ENCODE results near the gene TMEM253.
A peak's percentile ranks its signal among the peaks of the same experiment; 100 is the strongest.

The TMEM253 gene

GRCh38 chr14:21100931-21101330 is at the start of gene TMEM253:
TSS of gene TMEM253 (plus strand) at chr14:21101066. CDS start at chr14:21101344, 278 bp downstream.
- H3K27ac ChIP-seq, result peak within 1 kb of the TSS; percentile 99

GRCh38 chr14:21053184-21054122 is 47.4 kb upstream of the TMEM253 start:
- TF ChIP-seq CTCF (IDR thresholded peaks at IDR 0.05) (no peak), ZFX (IDR thresholded peaks at IDR 0.05; ENCODE audit: borderline replicate concordance) (no peak)
- H3K27ac ChIP-seq, result no peak overlapping the region

More at GRCh38 chr14:21100931-21101330, at the start of gene TMEM253:
- no peak for TF ChIP-seq CTCF (IDR thresholded peaks at IDR 0.05)
- no peak for TF ChIP-seq ZFX (IDR thresholded peaks at IDR 0.05; ENCODE audit: borderline replicate concordance)

GRCh38 chr14:21054123-21054767 is 46.6 kb upstream of the TMEM253 start:
- peak overlapping the region; percentile 8; the same call in 1 of the 2 replicates for H3K27ac ChIP-seq
- TF ChIP-seq ZFX (IDR thresholded peaks at IDR 0.05; ENCODE audit: borderline replicate concordance) (no peak), CTCF (IDR thresholded peaks at IDR 0.05) (no peak)

- H3K27ac ChIP-seq, result peak overlapping the region; percentile 8; the same call in 1 of the 2 replicates
- TF ChIP-seq ZFX (IDR thresholded peaks at IDR 0.05; ENCODE audit: borderline replicate concordance) (no peak), CTCF (IDR thresholded peaks at IDR 0.05) (no peak)
These were observed 46.1 kb upstream of the TMEM253 start for GRCh38 chr14:21054768-21055145.

- TF ChIP-seq CTCF (IDR thresholded peaks at IDR 0.05), result no peak
- no peak for TF ChIP-seq ZFX (IDR thresholded peaks at IDR 0.05; ENCODE audit: borderline replicate concordance)
- H3K27ac ChIP-seq, result no peak overlapping the region
These were observed 45.3 kb upstream of the TMEM253 start for GRCh38 chr14:21055432-21056117.

GRCh38 chr14:21056520-21057163 is 44.2 kb upstream of the TMEM253 start:
- no peak overlapping the region for H3K27ac ChIP-seq
- TF ChIP-seq CTCF (IDR thresholded peaks at IDR 0.05), result no peak
- TF ChIP-seq ZFX (IDR thresholded peaks at IDR 0.05; ENCODE audit: borderline replicate concordance), result no peak
